GM12874 (cell line): ENCODE results near the gene SH3BGRL3.

Experiments used
- CTCF ChIP-seq: IDR thresholded peaks from 2 replicates; pipeline ENCODE4 v1.5.1; 2011; ENCODE audit warnings: low read depth, mild to moderate bottlenecking, control low read depth, low read length, moderate library complexity; ENCODE audit not compliant: insufficient read depth

Gene SH3BGRL3

GRCh38 chr1:26327956-26328362 is 48.1 kb downstream of the SH3BGRL3 start:
- TF ChIP-seq CTCF: no peak

GRCh38 chr1:26328597-26328996 is 48.7 kb downstream of the SH3BGRL3 start:
- TF ChIP-seq CTCF: no peak

GRCh38 chr1:26330276-26330675 is 50.4 kb downstream of the SH3BGRL3 start:
- no peak for TF ChIP-seq CTCF
